Activated CD8-positive, alpha-beta memory T cell treated with anti-CD3 and anti-CD28 coated beads for 1 hour (primary cell): ENCODE measurements around the gene CLBA1.
"Not testable (repeated sequence)": the region's sequence is repeated elsewhere in the genome, so short reads cannot be mapped to it uniquely, and the experiment has no call there.

Experiments used
- DNase-seq, 2 donors: peaks; one replicate each; pipeline ENCODE4 v3.0.0-alpha.2; 2020; ENCODE audit warnings: low read depth in 1 of 2; ENCODE audit errors: extremely low read depth in 1 of 2

The CLBA1 gene

DNA sequence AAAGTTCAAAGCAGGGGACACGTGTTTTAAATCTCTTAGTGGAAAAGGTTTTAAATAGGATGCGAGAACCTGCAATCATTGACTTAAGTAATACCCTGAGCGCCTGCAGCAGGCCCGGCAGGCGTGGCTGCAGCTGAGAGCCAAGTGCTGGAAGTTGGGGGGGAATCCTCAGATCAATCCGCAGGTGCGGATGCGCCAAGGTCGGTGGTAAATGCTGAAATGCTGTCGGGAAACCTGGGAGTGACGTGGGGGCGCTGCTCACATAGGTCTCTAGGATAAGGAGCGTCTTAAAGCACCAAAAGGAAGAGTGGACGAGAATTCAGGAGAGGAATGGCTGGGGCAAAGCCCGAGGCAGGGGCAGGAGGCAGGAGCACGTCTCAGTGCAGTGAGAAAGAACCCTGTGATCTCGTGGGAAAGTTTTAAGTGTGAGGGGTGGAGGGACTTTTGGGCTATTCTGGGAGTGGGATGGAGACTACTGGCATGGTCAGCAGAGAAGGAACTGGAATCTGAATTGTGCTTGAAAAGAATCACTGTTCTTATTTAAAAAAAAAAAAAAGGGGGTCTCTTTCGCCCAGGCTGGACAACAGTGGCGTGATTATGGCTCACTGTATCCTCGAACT is 36.2 kb downstream of the CLBA1 start:
- no peak for DNase-seq

DNA sequence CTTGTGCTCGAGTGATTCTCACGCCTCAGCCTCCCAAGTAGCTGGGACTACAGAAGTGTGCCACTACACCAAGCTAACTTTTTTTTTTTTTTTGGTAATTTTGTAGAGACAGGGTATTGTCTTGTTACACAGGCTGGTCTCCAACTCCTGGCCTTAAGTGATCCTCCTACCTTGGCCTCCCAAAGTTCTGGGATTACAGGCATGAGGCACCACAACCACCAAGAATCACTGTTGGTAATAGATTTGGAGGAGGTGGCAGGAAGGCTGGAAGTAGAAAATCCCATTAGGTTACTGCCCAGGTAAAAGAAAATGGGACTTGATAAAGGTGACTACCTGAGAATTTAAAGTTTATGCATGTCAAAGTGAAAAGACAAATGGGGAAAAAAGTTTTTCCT is 36.7 kb downstream of the CLBA1 start:
- no peak for DNase-seq

DNA sequence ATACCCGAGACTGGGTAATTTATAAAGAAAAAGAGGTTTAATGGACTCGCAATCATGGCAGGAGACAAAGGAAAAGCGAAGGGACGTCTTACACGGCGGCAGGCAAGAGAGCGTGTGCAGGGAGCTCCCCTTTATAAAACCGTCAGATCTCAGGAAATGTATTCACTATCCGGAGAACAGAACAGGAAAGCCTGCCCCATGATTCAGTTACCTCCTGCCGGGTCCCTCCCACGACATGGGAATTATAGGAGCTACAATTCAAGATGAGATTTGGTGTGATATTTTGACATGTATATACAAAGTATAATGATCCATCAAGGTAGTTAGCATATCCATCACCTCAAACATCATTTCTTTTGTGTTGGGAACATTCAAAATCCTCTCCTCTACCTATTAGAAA is 37.6 kb downstream of the CLBA1 start:
- DNase-seq = no peak

DNA sequence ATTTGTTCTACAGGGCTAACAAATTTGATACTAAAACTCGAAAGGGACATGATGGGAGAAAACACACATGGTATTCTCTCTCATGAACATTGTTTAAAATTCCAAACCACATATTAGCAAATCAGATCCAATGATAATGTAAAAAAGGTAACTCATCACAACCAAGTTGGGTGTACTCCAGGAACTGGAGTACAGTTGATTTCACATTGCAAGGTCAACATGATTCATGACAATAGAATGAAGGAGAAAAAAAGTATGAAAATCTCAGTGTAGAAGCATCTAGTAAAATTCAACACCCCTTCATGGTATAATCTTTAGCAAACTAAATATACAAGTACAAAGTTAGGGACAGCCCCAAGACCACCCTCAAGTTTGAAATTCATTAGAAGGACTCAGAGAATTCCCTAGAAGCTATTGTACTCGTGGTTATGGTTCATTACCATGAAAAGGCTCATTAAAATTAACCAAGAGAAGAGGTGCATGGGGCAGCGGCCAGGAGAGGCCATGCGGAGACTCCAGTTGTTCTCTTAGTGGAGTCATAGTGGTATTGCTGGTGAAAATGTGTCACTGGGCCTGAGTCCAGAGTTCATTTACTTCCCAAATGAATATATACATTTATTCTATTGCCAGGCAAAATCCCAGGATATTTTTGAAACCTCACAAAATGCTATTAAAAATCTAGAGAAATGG is 38.3 kb downstream of the CLBA1 start:
- no peak for DNase-seq

- no peak for DNase-seq
Observed at GRCh38 chr14:105025429-105025828, 39.8 kb downstream of the CLBA1 start.

GRCh38 chr14:105026033-105026785 is 40.6 kb downstream of the CLBA1 start:
- no peak for DNase-seq

GRCh38 chr14:105026802-105027563 is 41.4 kb downstream of the CLBA1 start:
- DNase-seq = no peak

GRCh38 chr14:105027718-105028117 is 42.1 kb downstream of the CLBA1 start:
- DNase-seq = not testable (repeated sequence)

DNA sequence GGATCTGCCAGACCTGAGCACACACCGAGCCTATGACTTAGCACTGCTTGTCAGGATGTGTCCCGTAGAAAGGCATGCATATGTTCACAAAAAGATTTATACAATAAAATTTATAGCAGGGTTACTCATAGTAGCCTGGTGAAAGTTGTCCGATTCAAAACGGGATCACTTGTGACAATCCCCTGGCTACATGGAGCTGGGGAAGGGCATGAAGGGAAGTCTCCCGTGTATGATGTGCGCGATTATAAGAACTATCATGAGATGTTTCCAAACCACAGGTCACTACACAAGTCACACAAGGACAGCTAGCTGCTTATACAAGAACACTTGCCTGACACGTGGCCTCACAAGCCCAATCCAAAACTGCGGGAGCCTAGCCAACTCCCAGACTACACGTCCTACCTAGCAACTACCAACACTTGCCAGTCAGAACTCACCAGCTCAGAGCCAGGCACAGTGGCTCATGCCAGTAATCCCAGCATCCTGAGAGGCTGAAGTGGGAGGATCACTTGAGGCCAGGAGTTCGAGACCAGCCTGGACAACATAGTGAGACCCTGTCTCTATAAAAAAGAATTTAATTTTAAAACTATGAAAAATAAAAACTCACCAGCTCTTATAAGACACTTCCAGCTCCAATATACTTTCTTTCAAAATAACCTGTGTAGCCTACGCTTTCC is 42.8 kb downstream of the CLBA1 start:
- no peak for DNase-seq

DNA sequence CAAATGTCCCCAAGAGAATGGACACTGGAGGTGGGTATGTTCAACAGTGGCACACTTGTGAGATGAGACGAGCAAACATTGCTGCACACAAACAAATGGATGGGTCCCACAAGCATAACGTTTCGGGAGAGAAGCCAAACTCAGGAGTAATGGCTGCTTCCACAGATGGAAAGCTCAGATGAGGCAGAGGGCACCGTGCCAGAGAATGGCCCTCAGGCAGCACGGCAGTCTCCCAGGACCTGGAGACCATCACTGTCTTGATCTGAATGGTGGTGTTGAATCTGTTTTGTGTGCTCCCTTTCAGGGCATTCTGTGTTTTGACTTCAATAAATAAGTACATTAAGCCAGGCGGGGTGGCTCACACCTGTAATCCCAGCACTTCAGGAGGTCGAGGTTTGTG is 43.8 kb downstream of the CLBA1 start:
- DNase-seq = no peak

DNA sequence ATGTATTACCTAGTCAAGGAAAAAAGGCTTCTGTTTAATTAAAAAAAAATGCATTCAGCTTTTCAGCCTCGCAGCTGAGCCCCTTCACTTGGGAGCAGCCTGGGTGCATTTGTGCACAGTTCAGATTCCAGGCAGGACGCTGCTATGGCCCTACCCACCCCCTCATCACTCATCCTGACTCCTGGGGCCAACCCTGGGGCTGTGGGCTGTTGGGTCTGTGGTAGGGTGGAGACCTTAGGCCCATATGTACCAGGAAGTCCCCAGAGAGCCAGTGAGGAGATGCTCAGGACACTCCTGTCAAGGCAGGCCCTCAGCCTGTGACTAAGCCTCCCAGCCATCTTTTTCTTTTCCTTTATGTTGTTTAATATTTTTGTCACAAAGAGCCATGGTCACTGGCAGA is 44.6 kb downstream of the CLBA1 start:
- DNase-seq = no peak

- DNase-seq = no peak
Observed at GRCh38 chr14:105030836-105031396, 45.3 kb downstream of the CLBA1 start.

DNA sequence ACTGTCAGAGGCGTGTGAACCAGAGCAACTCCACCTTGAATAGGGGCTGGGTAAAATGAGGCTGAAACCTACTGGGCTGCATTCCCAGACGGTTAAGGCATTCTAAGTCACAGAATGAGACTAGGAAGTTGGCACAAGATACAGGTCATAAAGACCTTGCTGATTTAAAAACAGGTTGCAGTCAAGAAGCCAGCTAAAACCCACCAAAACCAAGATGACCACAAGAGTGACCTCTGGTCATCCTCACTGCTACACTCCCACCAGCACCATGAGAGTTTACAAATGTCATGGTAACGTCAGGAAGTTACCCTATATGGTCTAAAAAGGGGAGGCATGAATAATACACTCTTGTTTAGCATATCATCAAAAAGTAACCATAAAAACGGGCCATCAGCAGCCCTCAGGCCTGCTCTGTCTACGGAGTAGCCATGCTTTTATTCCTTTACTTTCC is 46.9 kb downstream of the CLBA1 start:
- not testable (repeated sequence) for DNase-seq

GRCh38 chr14:105033412-105033900 is 47.9 kb downstream of the CLBA1 start:
- not testable (repeated sequence) for DNase-seq

DNA sequence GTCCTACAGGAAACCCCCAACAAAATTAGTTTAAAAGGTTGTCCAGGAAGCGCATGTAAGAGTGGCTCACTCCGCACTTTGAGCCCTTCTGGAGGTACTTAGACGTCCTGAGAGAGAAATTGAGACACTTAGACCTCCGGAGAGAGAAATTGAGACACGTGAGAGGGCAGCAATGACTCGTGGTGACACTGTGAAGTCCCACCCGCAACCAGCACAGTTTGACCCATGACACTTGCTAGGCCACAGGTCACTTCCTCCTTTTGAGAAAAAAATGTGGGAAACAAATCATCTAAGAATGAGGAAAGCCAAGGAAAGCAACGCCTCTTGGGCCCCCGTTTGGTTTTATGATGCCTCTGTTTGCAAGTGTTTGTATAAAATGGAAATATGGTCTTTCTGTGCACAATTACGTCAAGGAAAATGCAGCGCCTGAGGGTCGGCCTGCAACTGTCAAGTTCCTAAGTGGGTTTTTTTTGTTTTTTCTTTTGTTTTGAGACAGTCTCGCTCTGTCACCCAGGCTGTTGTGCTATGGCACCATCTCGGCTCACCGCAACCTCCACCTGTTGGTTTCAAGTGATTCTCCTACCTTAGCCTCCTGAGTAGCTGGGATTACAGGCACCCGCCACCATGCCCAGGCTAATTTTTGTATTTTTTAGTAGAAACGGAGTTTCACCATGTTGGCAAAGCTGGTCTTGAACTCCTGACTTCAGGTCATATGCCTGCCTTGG is 48.9 kb downstream of the CLBA1 start:
- DNase-seq = no peak

GRCh38 chr14:105035616-105036015 is 50.0 kb downstream of the CLBA1 start:
- not testable (repeated sequence) for DNase-seq

DNA sequence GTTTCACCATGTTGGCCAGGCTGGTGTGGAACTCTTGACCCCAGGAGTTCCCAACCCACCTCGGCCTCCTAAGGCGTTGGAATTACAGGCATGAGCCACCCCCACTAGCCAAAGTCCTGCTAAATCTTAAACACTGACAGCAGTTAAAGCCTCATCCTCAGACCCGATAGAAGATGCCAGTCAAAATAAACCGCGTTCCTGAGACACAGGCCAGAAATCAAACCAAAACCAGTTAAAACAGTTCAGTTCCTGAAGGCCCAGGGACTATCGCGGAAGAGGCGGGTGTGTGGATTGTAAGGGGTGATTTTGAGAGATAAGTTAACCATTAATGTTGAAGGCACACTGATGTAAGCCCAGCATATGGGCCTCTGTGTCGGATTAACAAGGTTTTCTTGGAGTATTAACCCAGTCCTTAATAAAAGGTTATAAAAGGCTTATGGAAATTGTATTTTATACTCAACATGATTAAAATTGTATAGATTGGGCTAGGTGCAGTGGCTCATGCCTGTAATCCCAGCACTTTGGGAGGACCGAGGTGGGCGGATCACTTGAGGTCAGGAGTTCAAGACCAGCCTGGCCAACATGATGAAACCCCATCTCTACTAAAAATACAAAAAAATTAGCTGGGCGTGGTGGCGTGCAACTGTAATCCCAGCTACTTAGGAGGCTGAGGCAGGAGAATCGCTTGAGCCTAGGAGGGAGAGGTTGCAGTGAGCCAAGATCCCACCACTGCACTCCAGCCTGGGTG is 54.0 kb downstream of the CLBA1 start:
- DNase-seq = no peak

- no peak for DNase-seq
Observed at GRCh38 chr14:105041841-105042765, 56.5 kb downstream of the CLBA1 start.
